Neural cell (in vitro differentiated cells): ENCODE results near the gene PRELID2. TPM values are rescaled to one million over a fixed set of nuclear protein-coding genes. Genes with fewer than 3 reads are reported as not detected.

Experiments used
- H2AFZ ChIP-seq: fragments of 200-600, 300-800 bp; sonication (generic), shearing (Covaris generic); 2 replicates; pipeline ENCODE4 v1.6.0; 2014; ENCODE audit warnings: low read depth, mild to moderate bottlenecking, antibody characterized with exemption, low read length, moderate library complexity
- H3F3A ChIP-seq: fragments of 200-600 bp; shearing (Covaris generic); 2 replicates; pipeline ENCODE4 v1.6.1; 2016; ENCODE audit warnings: mild to moderate bottlenecking, moderate library complexity, mixed read lengths, antibody characterized with exemption, low read length; ENCODE audit not compliant: insufficient read depth, poor library complexity, severe bottlenecking
- H3K27ac ChIP-seq: fragments of 200-600, 300-800 bp; sonication (generic), shearing (Covaris generic); 2 replicates; pipeline ENCODE4 v1.5.1; 2014; ENCODE audit warnings: mild to moderate bottlenecking, low read length, moderate library complexity
- H3K27me3 ChIP-seq: fragments of 300-800, 200-600 bp; sonication (generic), shearing (Covaris generic); 2 replicates; pipeline ENCODE4 v1.6.0; 2014; ENCODE audit warnings: mild to moderate bottlenecking, low read depth, low read length, moderate library complexity; ENCODE audit not compliant: insufficient read depth
- H3K36me3 ChIP-seq: fragments of 300-800, 200-600 bp; sonication (generic), shearing (Covaris generic); 2 replicates; pipeline ENCODE4 v1.5.1; 2014; ENCODE audit warnings: mild to moderate bottlenecking, antibody characterized with exemption, low read length, moderate library complexity; ENCODE audit not compliant: insufficient read depth
- H3K4me2 ChIP-seq: fragments of 300-800, 200-600 bp; sonication (generic), shearing (Covaris generic); 2 replicates; pipeline ENCODE4 v1.6.0; 2014; ENCODE audit warnings: mild to moderate bottlenecking, low read length
- H3K4me3 ChIP-seq: fragments of 300-800, 200-600 bp; sonication (generic), shearing (Covaris generic); 2 replicates; pipeline ENCODE4 v1.5.1; 2014; ENCODE audit warnings: mild to moderate bottlenecking, low read length, moderate library complexity
- H3K79me2 ChIP-seq: fragments of 200-600 bp; shearing (Covaris generic); replicated peaks from 2 replicates; pipeline ENCODE4 v1.6.0; 2014; ENCODE audit warnings: mild to moderate bottlenecking, low read length, moderate library complexity; ENCODE audit not compliant: insufficient read depth
- H3K9ac ChIP-seq: fragments of 300-800, 200-600 bp; sonication (generic), shearing (Covaris generic); 2 replicates; pipeline ENCODE4 v1.6.1; 2016; ENCODE audit warnings: mild to moderate bottlenecking, low read length, mixed read lengths
- H3K9me2 ChIP-seq: fragments of 200-600 bp; shearing (Covaris generic); 2 replicates; pipeline ENCODE4 v1.6.1; 2016; ENCODE audit warnings: mild to moderate bottlenecking, low read length, mixed read lengths; ENCODE audit not compliant: insufficient read depth
- H3K9me3 ChIP-seq: fragments of 200-600, 300-800 bp; sonication (generic), shearing (Covaris generic); 2 replicates; pipeline ENCODE4 v1.6.1; 2016; ENCODE audit warnings: mild to moderate bottlenecking, mixed run types, low read length, moderate library complexity, mixed read lengths
- H4K20me1 ChIP-seq: fragments of 200-600 bp; shearing (Covaris generic); 2 replicates; pipeline ENCODE4 v1.6.1; 2016; ENCODE audit warnings: mild to moderate bottlenecking, mixed run types; ENCODE audit not compliant: insufficient read depth
- EP300 ChIP-seq: fragments of 450-650 bp; conservative IDR thresholded peaks from 2 replicates; pipeline ENCODE4 v1.6.1; 2014; ENCODE audit warnings: antibody characterized with exemption, mild to moderate bottlenecking, moderate library complexity; ENCODE audit not compliant: poor library complexity, severe bottlenecking
- EZH2 ChIP-seq: fragments of 200-600, 300-800 bp; shearing (Covaris generic), sonication (generic); IDR thresholded peaks from 2 replicates; pipeline ENCODE4 v1.6.1; 2014; ENCODE audit warnings: antibody characterized with exemption, low read length, borderline replicate concordance, mild to moderate bottlenecking; ENCODE audit not compliant: insufficient read depth, poor library complexity, severe bottlenecking
- MXI1 ChIP-seq: fragments of 450-650 bp; conservative IDR thresholded peaks from 2 replicates; pipeline ENCODE4 v1.6.1; 2014; ENCODE audit warnings: antibody characterized with exemption, mild to moderate bottlenecking; ENCODE audit not compliant: poor library complexity, severe bottlenecking
- POLR2AphosphoS5 ChIP-seq: IDR thresholded peaks from 2 replicates; pipeline ENCODE4 v1.6.1; 2012
- RAD21 ChIP-seq: fragments of 450-650 bp; conservative IDR thresholded peaks from 2 replicates; pipeline ENCODE4 v1.6.1; 2014; ENCODE audit warnings: antibody characterized with exemption, mild to moderate bottlenecking, moderate library complexity
- SMC3 ChIP-seq: fragments of 450-650 bp; conservative IDR thresholded peaks from 2 replicates; pipeline ENCODE4 v1.6.1; 2014; ENCODE audit warnings: antibody characterized with exemption, mild to moderate bottlenecking, moderate library complexity; ENCODE audit not compliant: poor library complexity
- TAF1 ChIP-seq: IDR thresholded peaks from 2 replicates; pipeline ENCODE4 v1.6.1; 2012; ENCODE audit warnings: low read depth
- polyA plus RNA-seq: library from polyadenylated mRNA; depleted of rRNA; stranded (reverse); fragments of >200 nt; gene quantifications from 2 replicates; pipeline ENCODE4 v1.2.3, GENCODE V29; 2014
- TF ChIP-seq, protein P1 (sequence below): IDR thresholded peaks from 2 replicates; pipeline ENCODE4 v1.6.1; 2012; ENCODE audit warnings: borderline replicate concordance
- TF ChIP-seq, protein P2 (sequence below): fragments of 450-650 bp; IDR thresholded peaks from 2 replicates; pipeline ENCODE4 v1.5.1; 2014; ENCODE audit warnings: antibody characterized with exemption, mild to moderate bottlenecking, moderate library complexity; ENCODE audit not compliant: poor library complexity, severe bottlenecking

PRELID2 gene
- polyA plus RNA-seq, 1 donor from 2014 or later, result not detected

DNA sequence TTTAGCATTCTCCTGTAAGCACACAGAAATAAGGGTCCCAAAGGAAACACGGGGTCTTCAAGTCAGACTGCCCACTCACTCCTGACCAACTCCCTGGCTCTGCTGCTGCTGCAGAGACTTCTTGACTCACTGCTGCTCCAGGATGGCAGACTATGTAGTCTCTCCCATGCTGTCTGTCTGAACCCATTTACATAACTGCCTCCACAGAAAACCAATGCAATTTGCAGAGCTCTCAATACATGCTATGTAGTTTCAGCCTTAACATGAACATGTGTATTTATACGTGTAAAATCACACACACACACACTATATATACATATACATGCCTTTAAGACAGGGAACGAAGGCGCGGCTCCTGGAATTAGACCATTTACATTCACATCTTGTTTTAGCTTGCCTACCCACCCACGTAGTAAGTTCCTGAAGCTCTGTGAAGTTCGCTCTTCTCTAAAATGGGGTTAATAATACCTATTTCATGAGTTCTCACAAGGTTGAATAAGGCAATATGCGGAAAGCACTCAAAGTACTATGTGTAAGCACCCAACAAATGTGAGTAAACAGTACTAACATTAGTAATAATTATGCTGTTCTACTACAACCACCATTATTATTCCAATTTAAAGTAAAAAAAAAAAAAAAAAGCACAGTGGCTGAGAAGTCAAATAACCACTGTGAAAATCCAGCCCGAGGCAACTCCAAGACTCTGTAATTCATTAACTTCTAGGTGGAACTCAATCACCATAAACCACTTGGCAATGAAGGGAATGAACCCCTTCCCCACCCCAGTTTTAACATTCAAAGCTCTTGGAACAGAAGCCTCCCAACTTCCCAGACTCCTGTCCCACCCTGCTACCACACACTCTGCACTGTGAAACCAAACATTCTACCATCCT, 31.8 kb downstream of the PRELID2 start:
- no peaks in the 10 kb centered on the region for H3K9me2 ChIP-seq
- no peak overlapping the region for H2AFZ ChIP-seq
- H3K4me3 ChIP-seq, result no peak overlapping the region
- no peak for TF ChIP-seq EZH2
- TF ChIP-seq POLR2AphosphoS5, result no peak
- TF ChIP-seq EP300, result no peak
- TF ChIP-seq TAF1, result no peak
- TF ChIP-seq, protein P1, sequence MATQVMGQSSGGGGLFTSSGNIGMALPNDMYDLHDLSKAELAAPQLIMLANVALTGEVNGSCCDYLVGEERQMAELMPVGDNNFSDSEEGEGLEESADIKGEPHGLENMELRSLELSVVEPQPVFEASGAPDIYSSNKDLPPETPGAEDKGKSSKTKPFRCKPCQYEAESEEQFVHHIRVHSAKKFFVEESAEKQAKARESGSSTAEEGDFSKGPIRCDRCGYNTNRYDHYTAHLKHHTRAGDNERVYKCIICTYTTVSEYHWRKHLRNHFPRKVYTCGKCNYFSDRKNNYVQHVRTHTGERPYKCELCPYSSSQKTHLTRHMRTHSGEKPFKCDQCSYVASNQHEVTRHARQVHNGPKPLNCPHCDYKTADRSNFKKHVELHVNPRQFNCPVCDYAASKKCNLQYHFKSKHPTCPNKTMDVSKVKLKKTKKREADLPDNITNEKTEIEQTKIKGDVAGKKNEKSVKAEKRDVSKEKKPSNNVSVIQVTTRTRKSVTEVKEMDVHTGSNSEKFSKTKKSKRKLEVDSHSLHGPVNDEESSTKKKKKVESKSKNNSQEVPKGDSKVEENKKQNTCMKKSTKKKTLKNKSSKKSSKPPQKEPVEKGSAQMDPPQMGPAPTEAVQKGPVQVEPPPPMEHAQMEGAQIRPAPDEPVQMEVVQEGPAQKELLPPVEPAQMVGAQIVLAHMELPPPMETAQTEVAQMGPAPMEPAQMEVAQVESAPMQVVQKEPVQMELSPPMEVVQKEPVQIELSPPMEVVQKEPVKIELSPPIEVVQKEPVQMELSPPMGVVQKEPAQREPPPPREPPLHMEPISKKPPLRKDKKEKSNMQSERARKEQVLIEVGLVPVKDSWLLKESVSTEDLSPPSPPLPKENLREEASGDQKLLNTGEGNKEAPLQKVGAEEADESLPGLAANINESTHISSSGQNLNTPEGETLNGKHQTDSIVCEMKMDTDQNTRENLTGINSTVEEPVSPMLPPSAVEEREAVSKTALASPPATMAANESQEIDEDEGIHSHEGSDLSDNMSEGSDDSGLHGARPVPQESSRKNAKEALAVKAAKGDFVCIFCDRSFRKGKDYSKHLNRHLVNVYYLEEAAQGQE, result no peak
- TF ChIP-seq MXI1, result no peak
- TF ChIP-seq, protein P2, sequence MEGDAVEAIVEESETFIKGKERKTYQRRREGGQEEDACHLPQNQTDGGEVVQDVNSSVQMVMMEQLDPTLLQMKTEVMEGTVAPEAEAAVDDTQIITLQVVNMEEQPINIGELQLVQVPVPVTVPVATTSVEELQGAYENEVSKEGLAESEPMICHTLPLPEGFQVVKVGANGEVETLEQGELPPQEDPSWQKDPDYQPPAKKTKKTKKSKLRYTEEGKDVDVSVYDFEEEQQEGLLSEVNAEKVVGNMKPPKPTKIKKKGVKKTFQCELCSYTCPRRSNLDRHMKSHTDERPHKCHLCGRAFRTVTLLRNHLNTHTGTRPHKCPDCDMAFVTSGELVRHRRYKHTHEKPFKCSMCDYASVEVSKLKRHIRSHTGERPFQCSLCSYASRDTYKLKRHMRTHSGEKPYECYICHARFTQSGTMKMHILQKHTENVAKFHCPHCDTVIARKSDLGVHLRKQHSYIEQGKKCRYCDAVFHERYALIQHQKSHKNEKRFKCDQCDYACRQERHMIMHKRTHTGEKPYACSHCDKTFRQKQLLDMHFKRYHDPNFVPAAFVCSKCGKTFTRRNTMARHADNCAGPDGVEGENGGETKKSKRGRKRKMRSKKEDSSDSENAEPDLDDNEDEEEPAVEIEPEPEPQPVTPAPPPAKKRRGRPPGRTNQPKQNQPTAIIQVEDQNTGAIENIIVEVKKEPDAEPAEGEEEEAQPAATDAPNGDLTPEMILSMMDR, result no peak
- TF ChIP-seq SMC3, result no peak
- no peak for TF ChIP-seq RAD21
- H3F3A ChIP-seq, result no peaks in the 10 kb centered on the region
- H3K4me2 ChIP-seq, result no peak overlapping the region
- H3K9me3 ChIP-seq, result no peaks in the 10 kb centered on the region
- no peaks in the 10 kb centered on the region for H3K79me2 ChIP-seq
- H3K27me3 ChIP-seq, result no peaks in the 10 kb centered on the region
- no peak overlapping the region for H3K9ac ChIP-seq
- H3K27ac ChIP-seq, result no peak overlapping the region
- no peaks in the 10 kb centered on the region for H4K20me1 ChIP-seq
- H3K36me3 ChIP-seq, result no peaks in the 10 kb centered on the region

DNA sequence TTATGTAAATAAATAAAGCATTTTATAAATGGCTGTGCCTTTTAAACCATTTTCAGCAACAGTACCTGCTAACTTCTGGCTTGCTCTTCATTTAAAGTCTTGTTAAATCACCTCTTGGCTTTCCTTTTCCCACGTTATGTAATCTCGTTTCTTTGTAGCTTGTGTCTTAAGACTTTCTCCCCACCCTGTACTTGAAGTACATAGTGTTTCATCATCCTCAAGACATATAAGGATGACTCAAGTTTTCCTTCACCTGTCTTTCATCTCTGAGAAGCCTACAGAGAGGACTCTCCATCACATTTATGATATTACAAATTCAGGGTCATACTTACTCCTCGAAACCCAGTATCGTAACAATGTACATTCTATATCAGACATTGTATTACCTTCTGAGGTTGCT, 33.9 kb downstream of the PRELID2 start:
- H3K36me3 ChIP-seq, result no peaks in the 10 kb centered on the region
- H4K20me1 ChIP-seq, result no peaks in the 10 kb centered on the region
- no peak overlapping the region for H3K27ac ChIP-seq
- H3K9me2 ChIP-seq, result no peaks in the 10 kb centered on the region
- no peaks in the 10 kb centered on the region for H3K9me3 ChIP-seq
- H3F3A ChIP-seq, result no peaks in the 10 kb centered on the region
- no peaks in the 10 kb centered on the region for H3K79me2 ChIP-seq
- H3K4me2 ChIP-seq, result no peak overlapping the region
- H3K27me3 ChIP-seq, result no peaks in the 10 kb centered on the region
- TF ChIP-seq EZH2 (no peak), RAD21 (no peak), EP300 (no peak), MXI1 (no peak), TAF1 (no peak), SMC3 (no peak), POLR2AphosphoS5 (no peak)
- TF ChIP-seq, protein P1, result no peak
- TF ChIP-seq, protein P2, result no peak
- no peak overlapping the region for H3K9ac ChIP-seq
- no peak overlapping the region for H3K4me3 ChIP-seq
- H2AFZ ChIP-seq, result no peak overlapping the region
